Stimulated activated CD8-positive, alpha-beta memory T cell treated with anti-CD3 and anti-CD28 coated beads, Interleukin-12 subunit alpha, Interleukin-12 subunit beta, amount 100 ng/mL, for 24 hours (primary cell): ENCODE results near the gene NKX2-8.

Experiments used
- DNase-seq: peaks from one replicate; pipeline ENCODE4 v3.0.0-alpha.2; 2020; ENCODE audit errors: extremely low read depth

NKX2-8 gene

GRCh38 chr14:36582011-36582873, at the start of gene NKX2-8:
Gene NKX2-8, minus strand, starts transcription at chr14:36582614. Its CDS starts 225 bp downstream, at chr14:36582389.
- DNase-seq: no peak

- no peak for DNase-seq
Observed at GRCh38 chr14:36627981-36628380, 45.6 kb upstream of the NKX2-8 start.

- no peak for DNase-seq
Observed at GRCh38 chr14:36626151-36626550, 43.7 kb upstream of the NKX2-8 start.

- no peak for DNase-seq
Observed at GRCh38 chr14:36625436-36625835, 43.0 kb upstream of the NKX2-8 start.

GRCh38 chr14:36625014-36625413, 42.6 kb upstream of the NKX2-8 start:
- DNase-seq: no peak

GRCh38 chr14:36619853-36620252, 37.4 kb upstream of the NKX2-8 start:
- DNase-seq: no peak

- DNase-seq: no peak
Observed at GRCh38 chr14:36619131-36619530, 36.7 kb upstream of the NKX2-8 start.

- no peak for DNase-seq
Observed at GRCh38 chr14:36618641-36619040, 36.2 kb upstream of the NKX2-8 start.

- no peak for DNase-seq
Observed at GRCh38 chr14:36617824-36618223, 35.4 kb upstream of the NKX2-8 start.

- no peak for DNase-seq
Observed at GRCh38 chr14:36605506-36605857, 23.1 kb upstream of the NKX2-8 start.

- peak; percentile 2 for DNase-seq
Observed at GRCh38 chr14:36604757-36605505, 22.5 kb upstream of the NKX2-8 start.

- DNase-seq: no peak
Observed at GRCh38 chr14:36600431-36600830, 18.0 kb upstream of the NKX2-8 start.

- no peak for DNase-seq
Observed at GRCh38 chr14:36591482-36591881, 9.1 kb upstream of the NKX2-8 start.

- DNase-seq: no peak
Observed at GRCh38 chr14:36588788-36589187, 6.4 kb upstream of the NKX2-8 start.

- no peak for DNase-seq
Observed at GRCh38 chr14:36588119-36588518, 5.7 kb upstream of the NKX2-8 start.

GRCh38 chr14:36585100-36585499, 2.7 kb upstream of the NKX2-8 start:
- DNase-seq: no peak

GRCh38 chr14:36583893-36584811, 1.7 kb upstream of the NKX2-8 start:
- DNase-seq: no peak

- DNase-seq: no peak
Observed at GRCh38 chr14:36583242-36583892, 953 bp upstream of the NKX2-8 start.

GRCh38 chr14:36582874-36583241, 444 bp upstream of the NKX2-8 start:
- no peak for DNase-seq

- no peak for DNase-seq
Observed at GRCh38 chr14:36580856-36581831, 1.3 kb downstream of the NKX2-8 start.
